Right ventricle myocardium superior (tissue), 1 donor: ENCODE results near the gene SSPN. TPM values are rescaled to one million over a fixed set of nuclear protein-coding genes. Genes with fewer than 3 reads are reported as not detected.

Experiments used
- ATAC-seq: fragments of 200-7000 bp; cut with Tn5 transposase; one replicate; pipeline ENCODE4 v1.9.1; 2020; ENCODE audit warnings: mild to moderate bottlenecking; ENCODE audit not compliant: poor library complexity
- DNase-seq: peaks from one replicate; pipeline ENCODE4 v3.0.0-alpha.2; 2020
- intact Hi-C: fragments of 100-400 bp; cut with DNase I; formaldehyde crosslinking; loops from one replicate; pipeline ENCODE4 v1.11.2; 2022
- total RNA-seq: library from RNA; stranded (reverse); fragmentation: NEBNext Ultra II Directional; extraction: Animal tissue kit (Norgen Biotek cat#: 25700); gene quantifications from one replicate; pipeline ENCODE4 v1.2.1, GENCODE V29; 2021
- donor health status: DM: no; HTN: yes; CAD: no; lungs with severe emphysema.

The SSPN gene
- total RNA-seq, 1 donor from 2014 or later = 51.5 TPM

DNA sequence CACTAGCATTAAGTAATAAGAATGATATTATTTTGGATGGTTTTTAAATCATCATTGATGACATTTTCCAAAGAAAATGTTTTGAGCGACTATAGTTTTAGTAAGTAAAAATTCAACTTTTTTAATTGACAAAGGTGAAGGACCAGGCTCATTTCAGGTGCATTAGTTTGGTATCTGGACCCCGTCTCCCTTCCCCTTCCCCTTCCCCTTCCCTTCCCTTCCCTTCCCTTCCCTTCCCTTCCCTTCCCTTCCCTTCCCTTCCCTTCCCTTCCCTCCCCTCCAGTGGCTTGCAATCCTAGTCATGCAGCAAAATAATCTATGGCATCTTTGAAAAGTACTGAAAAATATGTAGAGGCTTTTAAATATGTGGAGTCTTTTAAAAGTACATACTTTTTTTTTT lies 13.0 kb upstream of the SSPN start:
- intact Hi-C loops = no loop called here
- ATAC-seq = no peak
- no peak for DNase-seq

DNA sequence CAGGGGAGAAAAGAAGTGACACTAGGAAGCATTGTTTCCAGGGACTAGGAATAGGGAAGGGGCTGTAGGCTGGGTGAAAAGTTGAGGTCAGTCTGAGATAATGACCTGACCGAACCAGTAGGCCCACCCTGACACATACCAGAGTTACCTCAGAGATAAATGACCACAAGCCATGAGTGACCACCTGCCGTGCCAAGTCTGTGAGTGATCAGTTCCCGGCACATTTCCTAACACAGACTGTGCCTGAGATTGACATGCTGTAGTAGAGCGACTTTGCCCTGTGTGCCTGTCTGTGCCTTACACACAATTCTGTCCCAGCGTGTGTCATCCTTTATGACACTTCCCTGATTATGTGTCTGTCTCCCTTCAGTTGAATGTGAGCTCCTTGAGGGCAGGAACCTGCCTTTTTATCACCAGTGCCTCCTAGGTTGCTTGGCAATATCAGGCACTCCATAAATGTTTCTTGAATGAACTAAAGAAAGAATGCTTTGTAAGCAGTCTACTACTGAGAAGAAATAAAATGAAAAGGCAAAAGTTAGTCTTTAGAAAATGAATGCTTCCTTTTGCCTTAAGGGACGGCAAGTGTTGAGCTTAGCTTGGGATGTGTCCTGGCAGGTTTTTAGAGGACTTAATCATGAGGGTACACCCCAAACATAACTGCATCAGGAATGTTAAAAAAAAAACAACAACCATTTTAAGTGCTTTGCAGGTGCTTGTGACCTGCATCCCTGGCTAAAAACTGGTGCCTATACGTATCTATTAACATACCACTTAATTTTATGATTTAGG lies 9.6 kb upstream of the SSPN start:
- DNase-seq = no peak
- no peak for ATAC-seq
- intact Hi-C loops = no loop called here

DNA sequence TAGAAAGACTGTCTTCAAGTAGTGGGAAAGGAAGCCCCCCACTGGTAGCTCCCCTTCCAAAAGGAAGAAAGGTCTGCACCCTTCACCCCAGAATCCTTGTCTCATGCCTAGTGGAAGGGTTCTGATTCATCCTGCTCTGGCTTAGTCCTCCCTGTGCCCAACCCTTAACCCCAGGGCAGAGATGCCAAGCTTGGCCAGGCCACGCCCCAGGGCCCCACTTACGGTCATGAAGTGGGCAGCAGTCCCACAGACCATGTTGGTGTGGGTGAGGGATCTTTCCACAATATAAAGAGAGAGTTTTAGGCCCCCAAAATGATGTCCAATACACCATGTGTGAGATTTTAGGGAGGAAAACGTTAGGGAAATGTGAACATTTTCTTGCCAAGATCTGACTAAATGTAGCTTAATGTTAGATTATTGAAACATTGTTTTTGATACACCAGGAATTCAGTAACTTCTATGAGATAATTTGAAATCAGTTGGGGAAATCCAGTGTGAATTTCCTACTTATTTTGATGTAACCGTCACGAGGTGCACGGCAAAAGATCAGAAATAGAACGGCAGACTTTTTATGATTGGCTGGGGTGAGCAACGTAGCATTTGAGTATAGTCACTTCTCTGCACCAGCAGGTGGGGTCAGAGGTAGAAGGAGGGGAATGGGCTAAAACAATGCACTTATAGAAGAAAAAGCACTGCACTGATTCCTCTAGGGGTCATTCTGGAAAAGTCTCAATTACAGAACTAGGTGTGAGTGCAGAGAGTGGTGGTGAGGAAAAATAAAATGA lies 8.2 kb upstream of the SSPN start:
- DNase-seq = no peak
- ATAC-seq = peak; percentile 52
- intact Hi-C loops = no loop called here

DNA sequence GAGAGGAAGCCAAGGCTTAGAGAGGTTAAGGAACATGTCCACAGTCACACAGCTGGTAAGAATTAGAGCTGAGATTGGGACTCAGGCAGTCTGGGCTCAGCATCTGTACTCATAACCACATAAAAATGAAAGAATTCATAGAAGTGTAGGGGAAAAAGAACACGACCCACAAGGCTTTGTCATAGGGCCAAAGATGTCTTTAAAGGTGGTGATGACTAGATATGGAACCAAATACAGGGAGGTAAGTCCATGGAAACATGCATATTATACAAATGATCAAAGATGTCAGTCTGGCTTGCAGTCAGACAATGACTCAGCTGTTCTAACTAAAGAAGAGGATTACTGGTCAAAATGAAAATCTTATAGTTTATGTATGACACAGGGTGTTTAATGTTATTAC lies 7.2 kb upstream of the SSPN start:
- DNase-seq = no peak
- no peak for ATAC-seq
- intact Hi-C loops = no loop called here

DNA sequence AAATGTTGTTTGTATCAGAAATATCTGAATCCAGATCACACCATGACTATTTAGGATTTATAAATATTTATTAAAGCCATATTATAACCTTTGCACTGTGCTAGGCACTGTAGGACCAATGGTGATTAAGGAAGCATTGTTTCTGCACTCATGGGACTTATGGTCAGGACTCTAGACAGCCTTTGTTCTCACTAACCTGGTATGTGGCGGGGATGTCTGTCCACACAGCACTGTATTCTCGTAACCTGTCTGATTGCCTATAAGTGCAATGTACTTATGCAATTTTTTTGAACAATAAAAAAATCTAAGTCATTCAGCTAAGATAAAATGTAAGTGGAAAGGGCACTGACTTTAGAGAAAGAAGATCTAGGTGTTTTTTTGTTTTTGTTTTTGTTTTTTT lies 6.7 kb upstream of the SSPN start:
- intact Hi-C loops = no loop called here
- ATAC-seq = no peak
- no peak for DNase-seq

DNA sequence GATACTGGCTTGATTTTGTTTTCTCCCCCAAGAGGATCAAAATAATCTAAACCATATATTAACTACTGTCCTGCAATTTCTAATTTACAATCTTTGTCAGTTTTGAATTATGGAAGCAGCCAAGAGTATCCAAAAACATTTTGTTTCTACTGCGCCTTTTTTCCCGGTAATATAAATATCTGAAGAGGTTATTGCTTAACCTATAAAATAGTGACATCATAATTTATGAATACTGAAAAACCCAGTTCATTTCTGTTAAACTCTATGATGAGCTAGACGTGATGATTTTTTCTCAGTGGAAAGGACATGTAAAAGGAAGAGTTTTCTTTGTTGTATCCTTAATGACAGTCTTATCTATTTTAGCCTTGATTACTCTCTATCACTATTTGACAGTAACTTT lies 3.2 kb upstream of the SSPN start:
- intact Hi-C loops = loop anchor here (10.0 kb wide), 1 partner anchor 67 kb away; the partner anchor contains the start of gene BHLHE41
- ATAC-seq (no peak), DNase-seq (no peak)

DNA sequence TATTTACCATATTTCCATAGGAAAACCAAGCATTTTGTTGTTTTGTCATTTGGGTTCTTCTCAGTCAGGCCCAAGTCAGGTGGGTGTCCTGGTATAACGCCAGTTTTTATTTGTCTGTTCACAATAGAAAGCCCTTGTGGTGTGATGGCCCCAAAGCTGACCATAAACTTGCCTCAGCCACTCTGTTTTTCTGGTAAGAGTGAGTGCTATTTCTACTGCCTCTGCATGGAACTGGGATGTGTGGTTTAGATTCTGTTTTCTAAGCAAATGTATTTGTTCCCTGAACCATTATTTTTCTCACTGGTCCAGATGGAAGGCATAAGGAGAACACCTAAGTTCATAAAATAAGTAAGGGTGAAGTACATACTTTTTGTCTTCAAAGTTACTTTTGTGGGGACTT lies 1.8 kb upstream of the SSPN start:
- intact Hi-C loops = loop anchor here (10.0 kb wide), 1 partner anchor 69 kb away; the partner anchor contains the start of gene BHLHE41
- DNase-seq (no peak), ATAC-seq (no peak)

DNA sequence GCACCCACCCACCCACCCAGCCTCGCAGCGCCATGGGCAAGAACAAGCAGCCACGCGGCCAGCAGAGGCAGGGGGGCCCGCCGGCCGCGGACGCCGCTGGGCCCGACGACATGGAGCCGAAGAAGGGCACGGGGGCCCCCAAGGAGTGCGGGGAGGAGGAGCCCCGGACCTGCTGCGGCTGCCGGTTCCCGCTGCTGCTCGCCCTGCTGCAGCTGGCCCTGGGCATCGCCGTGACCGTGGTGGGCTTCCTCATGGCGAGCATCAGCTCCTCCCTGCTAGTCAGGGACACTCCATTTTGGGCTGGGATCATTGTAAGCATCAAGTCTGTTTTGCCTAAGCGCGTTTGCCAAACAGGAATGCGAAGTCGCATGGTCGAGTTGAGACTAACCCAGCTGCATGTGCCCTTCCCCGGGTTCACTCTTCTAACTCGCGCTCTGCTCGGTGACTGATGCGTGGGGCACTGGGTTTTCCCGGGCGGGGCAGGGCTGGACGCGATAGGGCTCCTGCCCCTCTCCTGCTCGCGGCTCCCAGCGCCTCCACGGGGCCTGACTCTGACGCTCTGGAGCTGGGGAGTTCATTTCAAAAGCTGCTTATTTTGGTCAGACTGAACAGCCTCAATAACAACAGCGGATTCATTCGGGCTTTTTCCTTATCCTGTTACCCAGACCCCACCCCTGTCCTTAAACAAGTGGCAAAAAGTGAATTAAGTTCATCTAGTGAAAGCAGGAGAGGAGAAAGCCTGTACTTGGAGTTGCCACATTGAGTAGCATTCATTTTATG lies 458 bp downstream of the SSPN start:
- intact Hi-C loops = loop anchor here (10.0 kb wide), 1 partner anchor 71 kb away; the partner anchor contains the start of gene BHLHE41
- ATAC-seq = peak; percentile 85
- DNase-seq = peak; percentile 64

DNA sequence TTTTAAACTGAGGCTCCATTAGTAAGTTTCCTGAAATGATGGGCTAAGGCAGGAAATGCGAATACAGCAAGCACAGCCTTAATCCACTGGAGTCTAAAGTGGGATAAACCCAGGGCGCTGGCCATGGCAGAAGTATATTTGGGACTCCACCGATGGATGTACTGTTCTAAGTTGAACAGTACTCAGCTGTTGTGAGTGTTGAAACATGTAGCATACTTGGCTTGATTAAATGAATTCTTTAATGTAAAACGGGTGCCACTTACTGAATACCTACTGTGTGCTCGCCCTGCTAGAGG lies 996 bp downstream of the SSPN start:
- intact Hi-C loops = loop anchor here (10.0 kb wide), 1 partner anchor 72 kb away; the partner anchor contains the start of gene BHLHE41
- peak; percentile 65 for ATAC-seq
- no peak for DNase-seq

DNA sequence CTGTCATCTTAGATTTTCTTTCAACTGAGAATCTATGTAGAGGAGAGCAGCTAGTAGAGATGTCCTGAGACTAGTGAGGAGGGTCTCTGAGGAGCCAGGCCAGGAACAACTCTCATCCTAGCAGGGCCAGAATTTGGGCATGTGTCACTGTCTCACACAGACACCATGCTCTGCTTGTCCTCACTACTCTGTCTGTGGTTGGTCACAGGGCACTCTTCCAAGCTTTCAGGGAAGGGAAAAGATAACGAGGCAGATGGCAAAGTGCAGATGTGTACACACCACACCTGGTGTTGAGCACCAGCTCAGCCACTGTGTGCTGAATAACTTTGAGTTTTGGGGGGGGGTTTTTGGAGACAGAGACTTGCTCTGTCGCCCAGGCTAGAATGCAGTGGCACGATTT lies 2.5 kb downstream of the SSPN start:
- intact Hi-C loops = loop anchor here (10.0 kb wide), 1 partner anchor 73 kb away; the partner anchor contains the start of gene BHLHE41
- DNase-seq (no peak), ATAC-seq (peak; percentile 18)

DNA sequence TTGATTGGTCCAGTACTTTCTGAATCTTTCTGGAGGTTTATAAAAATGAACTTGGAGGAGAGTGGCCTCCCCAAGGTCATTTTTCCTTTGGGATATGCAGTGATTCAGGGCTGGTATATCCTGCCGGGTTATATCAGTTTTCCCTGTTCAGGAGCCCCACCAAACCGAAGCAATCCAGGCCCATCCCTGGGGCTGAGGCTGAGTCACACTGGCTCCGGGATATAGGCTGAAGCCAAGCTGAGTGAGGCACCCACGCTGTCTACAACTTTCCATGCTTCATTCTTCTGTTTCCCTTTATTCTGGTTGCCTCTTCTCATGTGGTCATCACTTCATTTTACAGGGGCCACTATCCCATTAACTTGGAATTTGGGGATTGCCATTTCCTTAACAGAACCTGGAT lies 3.4 kb downstream of the SSPN start:
- intact Hi-C loops = loop anchor here (10.0 kb wide), 1 partner anchor 74 kb away; the partner anchor contains the start of gene BHLHE41
- ATAC-seq (no peak), DNase-seq (no peak)

DNA sequence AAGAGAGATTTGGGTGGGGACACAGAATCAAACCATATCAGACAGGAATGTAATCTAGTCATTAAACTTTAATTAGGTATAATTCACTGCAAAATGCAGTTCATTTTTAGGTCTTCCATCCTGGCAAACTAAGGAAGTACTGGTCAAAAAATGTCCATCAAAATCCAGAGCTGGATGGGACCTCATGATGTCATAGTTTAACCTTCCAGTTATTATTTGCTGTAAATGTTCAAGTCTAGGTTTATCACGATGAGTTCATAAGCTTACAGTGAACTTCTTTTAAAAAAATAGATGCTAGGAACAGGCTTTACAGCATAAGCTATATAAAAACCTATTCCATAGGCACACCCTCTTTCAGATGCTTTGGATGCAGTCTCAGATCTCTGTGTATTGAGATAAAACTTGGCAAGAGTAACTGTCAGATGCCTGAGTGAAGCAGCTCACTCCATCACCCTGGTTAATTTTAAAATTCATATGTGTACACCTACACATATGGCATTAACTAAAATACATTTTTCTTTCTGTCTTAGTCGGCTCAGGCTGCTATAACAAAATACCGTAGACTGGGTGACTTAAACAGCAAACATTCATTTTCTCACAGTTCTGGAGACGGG lies 7.9 kb downstream of the SSPN start:
- ATAC-seq (peak; percentile 31), DNase-seq (no peak)
- intact Hi-C loops = no loop called here

DNA sequence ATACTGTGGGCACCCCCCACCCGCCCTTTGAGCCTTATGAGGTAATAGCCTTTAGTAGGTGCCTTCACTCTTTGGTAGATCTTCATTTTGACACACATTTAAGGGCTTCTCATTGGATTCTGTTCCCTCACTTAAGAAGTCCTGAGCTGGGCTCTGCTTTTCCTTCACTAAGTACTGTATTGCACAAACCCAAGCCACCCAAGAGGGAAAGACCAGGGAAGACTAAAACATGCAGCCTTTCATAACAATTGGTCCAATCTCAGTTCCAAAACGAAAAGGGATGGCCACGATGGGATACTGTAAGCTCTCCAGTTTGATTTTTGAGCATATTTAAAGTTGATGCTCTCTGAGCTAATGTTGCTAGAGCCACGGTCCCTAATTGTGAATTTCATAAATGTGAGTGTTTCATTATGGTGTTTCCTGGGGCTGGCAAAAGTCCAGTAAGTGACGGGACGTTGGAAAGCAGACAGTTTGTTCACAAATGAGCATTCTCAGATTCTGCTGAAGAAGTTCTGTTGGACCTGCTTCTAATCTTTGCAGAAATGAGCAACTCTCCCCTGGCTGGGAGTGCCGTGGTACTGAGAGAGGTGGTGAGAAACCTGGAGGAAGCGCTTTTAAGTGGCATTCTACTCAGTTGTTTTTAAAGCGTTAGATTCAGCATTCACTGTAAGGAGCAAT lies 9.4 kb downstream of the SSPN start:
- ATAC-seq (peak; percentile 49), DNase-seq (no peak)
- intact Hi-C loops = no loop called here

DNA sequence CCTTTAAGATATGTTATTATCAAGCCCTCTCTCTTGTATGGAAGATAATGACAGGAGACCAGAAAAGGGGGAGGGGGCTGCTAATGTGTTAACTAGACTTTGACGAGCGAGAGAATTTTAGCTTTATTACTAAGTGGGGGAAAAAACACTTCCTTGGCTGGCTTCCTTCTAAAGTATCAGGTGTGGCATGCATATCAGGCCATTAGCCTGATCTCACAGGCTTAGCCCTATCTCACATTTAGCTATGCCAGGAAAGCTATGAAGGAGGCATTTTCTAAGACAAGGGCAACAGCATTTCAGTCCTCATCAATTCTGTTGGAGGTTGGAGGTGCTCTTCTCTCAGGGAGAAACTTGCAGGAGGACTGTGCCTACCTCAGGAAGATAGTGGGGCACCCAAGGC lies 9.9 kb downstream of the SSPN start:
- no peak for ATAC-seq
- intact Hi-C loops = no loop called here
- DNase-seq = no peak

DNA sequence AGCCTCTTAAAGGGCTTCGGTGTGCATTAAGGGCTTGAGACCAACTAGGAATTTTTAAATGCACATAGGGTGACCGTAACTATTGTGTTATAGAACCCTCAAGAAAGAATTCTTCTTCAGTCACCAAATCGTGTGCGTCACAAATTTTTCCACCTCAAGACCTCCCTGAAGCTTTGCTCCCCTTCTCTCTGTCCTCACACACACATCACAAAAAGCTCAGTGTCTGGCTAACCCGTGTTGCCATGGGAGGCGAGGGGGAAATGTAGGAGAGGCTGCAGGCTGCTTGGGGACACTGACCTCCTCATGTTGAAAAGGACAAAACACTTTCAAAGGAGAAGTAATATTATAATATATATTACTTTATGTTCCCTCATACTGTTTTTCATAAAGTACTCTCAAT lies 10.6 kb downstream of the SSPN start:
- ATAC-seq (no peak), DNase-seq (no peak)
- intact Hi-C loops = no loop called here

DNA sequence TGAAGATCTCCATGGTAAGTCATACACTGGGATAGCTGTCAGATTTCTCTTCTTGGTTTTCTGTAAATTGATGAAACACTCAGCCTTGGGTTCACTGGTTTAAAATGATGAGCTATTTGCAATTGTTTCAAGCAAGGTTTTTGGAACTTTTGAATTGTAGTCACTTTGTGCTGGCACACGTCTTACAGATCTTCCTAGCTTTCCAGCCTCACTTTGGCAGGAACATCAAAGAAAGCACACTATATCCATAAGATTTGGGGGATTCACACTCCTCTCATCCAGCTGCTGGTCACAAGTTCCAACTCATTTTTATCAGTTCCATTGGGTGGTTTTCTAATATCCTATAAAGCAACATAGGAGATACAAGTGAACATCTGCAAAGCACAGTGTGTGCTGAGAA lies 16.0 kb downstream of the SSPN start:
- intact Hi-C loops = no loop called here
- no peak for ATAC-seq
- DNase-seq = no peak

DNA sequence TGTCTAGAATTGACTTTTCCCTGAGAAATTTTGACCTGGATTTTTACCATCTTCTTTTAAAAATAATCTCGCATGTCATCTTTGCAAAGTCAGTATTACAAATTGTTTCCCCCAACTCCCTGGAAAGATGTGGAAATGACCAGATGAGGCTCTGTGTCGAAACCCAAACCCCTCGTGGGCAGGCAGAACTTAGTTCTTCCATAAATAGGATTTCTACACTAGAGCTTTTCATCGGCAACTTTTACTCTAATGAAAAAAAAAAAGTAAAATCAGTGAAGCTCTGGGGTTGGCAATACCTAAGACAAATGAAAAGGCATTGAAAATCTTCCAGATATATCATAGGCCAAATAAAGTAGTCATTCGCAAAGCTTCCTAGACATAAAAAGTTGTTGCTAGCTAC lies 17.0 kb downstream of the SSPN start:
- intact Hi-C loops = no loop called here
- no peak for DNase-seq
- no peak for ATAC-seq

DNA sequence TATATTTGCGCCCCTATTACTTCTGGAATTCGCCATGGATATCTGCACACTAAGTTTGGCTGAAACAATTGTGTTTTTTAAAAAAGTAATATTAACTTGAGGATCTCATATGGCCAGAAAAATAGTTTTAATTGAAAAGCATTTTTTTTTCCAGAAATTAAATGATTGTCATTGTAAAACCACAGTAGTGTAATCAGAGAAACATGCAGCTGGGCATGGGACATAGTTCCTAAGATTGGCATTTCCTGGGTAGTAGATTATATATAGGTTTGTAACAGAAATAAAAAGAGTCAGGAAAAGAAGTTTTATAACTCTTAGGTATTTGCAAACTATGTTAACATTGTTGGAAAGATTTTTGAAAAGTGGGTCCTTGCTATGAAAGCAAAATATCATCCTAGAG lies 17.6 kb downstream of the SSPN start:
- ATAC-seq (no peak), DNase-seq (no peak)
- intact Hi-C loops = no loop called here
